Tibial nerve (tissue), 4 donors: ENCODE results near the gene SPATA9.

Source experiments
- EP300 ChIP-seq, 2 donors: sonication (generic); formaldehyde crosslinking; IDR thresholded peaks; one replicate each; pipeline ENCODE4 v1.6.1; 2017; ENCODE audit warnings: antibody characterized with exemption in 2 of 2, mild to moderate bottlenecking in 1 of 2
- TF ChIP-seq, protein P1 (sequence below), 5 experiments: fragments of 200-600 bp in 3 of 5; fragments of 450-650 bp in 2 of 5; sonication (generic) in 3 of 5; IDR thresholded peaks; one replicate each; pipeline ENCODE4 v1.5.1; 2016 to 2019; ENCODE audit warnings: antibody characterized with exemption in 5 of 5, mild to moderate bottlenecking in 3 of 5, moderate library complexity in 2 of 5

DNA sequence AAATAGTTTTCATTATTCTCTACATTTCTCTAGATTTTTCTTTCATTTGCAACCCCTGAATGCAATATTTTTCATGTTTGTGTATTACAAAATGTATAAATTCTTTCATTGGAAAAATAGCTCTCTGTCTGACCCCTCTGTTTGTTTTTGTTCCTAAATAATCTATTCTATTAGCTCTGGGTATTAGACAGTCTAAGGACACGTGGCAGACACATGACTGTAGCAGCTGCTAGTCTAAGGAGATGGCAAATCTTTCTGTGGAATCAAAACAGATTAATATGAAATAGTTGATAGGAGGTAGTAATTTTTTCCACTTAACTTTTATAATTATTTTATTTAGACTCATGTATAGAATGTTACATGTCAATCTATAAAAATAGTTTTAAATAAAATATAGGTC is 21.4 kb upstream of the SPATA9 start:
- TF ChIP-seq, protein P1, sequence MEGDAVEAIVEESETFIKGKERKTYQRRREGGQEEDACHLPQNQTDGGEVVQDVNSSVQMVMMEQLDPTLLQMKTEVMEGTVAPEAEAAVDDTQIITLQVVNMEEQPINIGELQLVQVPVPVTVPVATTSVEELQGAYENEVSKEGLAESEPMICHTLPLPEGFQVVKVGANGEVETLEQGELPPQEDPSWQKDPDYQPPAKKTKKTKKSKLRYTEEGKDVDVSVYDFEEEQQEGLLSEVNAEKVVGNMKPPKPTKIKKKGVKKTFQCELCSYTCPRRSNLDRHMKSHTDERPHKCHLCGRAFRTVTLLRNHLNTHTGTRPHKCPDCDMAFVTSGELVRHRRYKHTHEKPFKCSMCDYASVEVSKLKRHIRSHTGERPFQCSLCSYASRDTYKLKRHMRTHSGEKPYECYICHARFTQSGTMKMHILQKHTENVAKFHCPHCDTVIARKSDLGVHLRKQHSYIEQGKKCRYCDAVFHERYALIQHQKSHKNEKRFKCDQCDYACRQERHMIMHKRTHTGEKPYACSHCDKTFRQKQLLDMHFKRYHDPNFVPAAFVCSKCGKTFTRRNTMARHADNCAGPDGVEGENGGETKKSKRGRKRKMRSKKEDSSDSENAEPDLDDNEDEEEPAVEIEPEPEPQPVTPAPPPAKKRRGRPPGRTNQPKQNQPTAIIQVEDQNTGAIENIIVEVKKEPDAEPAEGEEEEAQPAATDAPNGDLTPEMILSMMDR (IDR thresholded peaks at IDR 0.05): no peak
- TF ChIP-seq EP300 (IDR thresholded peaks at IDR 0.05): no peak
